AML-193 (cell line): ENCODE results near the gene ATP9A.
"Not testable (repeated sequence)": the region's sequence is repeated elsewhere in the genome, so short reads cannot be mapped to it uniquely, and the experiment has no call there.

Source experiments
- DNase-seq, 2 experiments: peaks; one replicate each; lab custom pipeline; 2025; lab: John Stamatoyannopoulos, UW

The ATP9A gene

DNA sequence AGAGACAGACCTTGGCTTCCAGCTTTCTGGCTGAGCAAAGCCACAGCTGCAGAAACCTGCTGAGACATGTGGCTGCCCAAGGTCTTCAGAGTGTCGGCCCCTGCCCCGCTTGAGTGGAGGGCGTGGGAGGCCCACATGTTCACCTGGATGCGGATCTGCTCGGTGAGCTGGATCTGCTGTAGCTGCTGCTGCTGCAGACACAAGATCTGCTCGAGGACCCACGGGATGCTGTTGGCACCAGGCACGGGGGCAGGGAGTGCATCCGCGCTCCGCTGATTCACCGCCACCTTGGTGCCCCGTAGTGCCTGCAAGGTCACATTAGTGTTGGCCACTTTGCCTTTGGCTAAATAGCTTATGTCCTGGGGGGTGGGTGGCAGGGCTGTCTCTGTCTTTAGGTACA, 23.4 kb upstream of the ATP9A start:
- no peak for DNase-seq

DNA sequence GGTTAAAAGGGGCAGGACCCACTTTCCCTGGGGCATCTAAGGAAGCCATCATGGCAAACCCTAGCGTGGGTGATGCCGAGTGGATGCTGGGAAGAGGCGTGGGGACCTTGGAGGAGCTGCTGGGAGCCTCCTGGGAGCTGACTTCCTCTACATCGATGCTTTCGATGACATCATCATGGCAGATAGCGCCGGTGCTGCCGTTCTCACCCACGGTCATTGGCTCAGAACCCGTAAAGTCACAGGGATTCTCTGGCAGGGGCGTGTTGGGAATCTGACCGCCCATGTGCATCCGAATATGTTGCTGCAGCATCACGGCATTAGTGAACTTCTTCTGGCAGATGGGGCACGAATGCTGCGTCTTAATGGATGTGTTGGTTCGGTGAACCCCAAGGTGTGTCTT, 22.1 kb upstream of the ATP9A start:
- no peak for DNase-seq

DNA sequence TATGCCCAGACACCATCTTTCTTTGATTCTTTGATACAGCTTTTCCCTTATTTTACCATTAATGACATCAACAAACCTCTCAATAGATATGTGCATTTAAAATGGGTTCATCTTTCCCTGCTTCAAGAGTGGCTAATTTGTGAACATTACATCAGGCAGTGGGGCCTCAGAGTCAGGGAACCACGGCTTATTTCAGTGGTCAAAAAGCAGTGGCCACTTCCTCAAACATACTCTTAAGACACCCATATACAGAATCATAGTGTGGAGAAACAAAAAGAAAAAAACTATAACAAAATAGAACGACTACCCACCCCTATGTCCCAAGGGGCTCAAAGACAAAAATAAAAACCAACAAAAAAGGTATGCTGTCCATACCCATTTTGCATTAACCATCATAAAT, 21.2 kb upstream of the ATP9A start:
- DNase-seq: no peak

DNA sequence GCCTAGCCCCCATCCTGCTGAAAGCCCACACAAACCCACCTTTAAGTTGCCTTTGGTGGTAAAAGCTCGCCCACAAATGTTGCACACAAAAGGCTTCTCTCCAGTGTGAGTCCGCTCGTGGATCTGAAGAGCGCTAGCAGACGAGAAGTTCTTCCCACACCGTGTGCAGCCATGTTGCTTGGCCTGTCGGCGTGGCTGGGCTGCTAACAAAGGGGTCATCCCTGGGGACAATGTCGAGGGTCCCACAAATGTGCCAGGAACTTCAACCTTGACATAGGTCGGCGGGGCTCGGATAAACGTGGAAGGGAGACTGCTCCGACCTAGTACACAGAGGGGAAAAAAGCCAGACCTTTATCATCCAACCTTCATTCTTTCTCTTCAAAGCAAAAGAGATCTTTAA, 20.6 kb upstream of the ATP9A start:
- DNase-seq: no peak

DNA sequence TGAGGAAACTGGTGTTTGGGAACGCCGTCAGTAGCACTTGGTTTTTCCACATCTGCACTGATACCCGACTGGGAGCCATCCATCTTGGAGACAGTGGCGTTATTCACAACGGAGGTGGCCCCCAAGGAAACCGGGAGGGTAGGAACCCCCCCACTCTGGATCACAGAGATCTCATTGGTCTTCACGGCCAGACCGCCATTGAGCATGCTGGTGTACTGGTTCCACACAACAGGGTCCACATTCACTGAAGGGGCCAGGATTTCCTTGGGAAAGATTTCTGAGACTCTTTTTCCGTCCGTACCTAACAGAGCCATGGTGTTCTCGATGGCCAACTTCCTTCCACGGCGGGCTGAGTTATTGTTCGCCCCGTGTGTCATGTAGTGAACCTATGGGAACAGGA, 16.1 kb upstream of the ATP9A start:
- no peak for DNase-seq

DNA sequence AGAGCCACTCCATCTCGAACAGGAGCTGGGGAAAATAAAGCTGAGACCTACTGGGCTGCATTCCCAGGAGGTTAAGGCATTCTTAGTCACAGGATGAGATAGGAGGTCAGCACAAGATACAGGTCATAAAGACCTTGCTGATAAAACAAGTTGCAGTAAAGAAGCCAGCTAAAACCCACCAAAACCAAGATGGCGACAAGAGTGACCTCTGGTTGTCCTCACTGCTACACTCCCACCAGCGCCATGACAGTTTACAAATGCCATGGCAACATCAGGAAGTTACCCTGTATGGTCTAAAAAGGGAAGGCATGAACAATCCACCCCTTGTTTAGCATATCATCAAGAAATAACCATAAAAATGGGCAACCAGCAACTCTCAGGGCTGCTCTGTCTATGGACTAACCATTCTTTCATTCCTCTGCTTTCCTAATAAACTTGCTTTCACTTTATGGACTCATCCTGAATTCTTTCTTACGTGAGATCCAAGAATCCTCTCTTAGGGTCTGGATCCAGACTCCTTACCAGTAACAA, 10.1 kb upstream of the ATP9A start:
- not testable (repeated sequence) for DNase-seq

DNA sequence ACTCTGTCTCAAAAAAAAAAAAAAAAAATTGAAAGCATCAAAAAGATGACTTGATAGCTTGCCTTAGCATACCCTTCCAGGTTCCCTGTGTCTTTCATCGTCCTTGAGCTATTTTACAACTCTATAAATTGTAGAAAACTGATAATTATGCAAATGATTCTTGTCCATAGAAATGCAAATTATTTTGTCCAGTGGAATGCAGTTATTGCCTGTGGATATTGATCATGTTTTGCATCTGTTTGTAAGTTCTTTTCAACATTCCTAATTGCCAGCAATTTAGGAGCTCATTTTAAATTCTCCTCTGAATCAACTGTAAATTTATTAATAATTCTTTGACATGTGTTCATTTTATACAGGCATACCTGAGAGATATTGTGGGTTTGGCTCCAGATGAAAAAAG, 7.1 kb upstream of the ATP9A start:
- no peak for DNase-seq

DNA sequence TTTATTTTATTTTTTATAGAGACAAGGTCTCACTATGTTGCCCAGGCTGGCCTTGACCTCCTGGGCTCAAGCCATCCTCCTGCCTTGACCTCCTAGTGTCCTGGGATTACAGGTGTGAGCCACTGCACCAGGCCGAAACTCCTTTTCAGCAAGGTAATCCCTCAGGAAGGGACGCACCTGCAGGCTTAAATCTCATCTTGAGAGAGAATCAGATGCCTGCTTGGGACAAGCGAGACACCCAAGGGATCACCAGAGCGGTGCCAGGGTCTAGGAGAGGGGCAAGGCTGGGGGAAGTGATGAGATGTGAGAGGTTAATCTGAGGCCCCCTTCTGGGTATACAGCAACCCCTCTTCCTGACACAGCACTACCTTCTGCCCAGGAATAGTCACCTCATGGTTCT, 4.0 kb upstream of the ATP9A start:
- DNase-seq: no peak

DNA sequence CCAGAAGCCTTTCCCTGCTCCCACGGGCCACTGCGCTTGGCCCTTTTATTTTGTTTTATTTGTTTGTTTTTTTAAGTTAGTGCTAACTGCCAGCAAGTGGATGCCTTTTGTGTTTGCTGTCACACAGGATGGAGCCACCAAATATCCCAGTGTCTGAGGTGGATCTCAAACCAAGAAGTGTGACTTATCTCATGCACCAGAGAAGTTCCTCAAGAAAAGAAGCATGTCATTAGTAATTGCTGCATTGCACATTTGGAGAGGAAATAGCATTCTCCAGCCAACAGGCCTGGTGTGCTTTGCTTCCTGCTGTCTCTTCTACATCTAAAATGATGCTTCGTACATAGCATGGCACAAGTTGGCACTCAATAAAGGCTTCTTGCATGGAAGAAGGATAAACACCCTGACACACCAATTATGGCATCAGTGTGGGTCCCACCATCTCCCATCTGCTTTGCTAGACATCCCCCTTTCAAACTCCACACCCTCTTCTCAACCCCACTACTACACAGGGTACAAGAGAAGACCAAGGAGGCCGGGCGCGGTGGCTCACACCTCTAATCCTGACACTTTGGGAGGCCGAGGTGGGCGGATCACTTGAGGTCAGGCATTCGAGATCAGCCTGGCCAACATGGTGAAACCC, 1.9 kb upstream of the ATP9A start:
- no peak for DNase-seq

DNA sequence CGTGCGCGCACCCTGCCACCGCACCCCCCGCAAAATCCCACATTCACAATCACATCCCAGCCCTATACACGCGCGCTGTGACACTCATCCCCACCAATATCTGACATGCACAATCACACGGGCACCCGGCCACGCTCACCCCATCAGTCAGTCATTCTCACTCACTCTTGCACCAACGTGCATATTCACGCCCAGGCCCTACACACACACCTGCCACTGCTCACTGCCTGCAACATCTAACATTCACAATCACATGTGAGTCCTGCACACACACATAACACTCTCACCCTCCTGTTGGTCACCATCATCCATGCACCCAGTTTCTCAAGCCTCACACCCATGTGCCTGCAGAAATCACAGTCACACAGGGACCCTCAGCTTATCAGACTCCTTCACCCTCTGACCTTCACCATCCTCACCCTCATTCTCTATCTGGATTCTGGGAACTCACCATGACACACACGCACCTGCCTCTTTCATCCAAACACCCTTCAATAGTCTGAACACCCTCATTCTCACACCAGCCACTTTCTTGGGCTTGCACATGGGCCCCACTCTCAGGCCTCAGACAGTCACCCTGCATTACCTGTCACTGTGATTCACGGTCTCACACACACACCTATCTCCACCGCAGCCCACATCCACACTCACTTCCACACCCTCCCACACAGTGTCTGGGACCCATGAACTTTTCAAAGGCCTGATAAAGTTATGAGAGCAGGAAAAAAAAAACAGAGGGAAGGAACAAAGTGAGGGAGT, 748 bp upstream of the ATP9A start:
- DNase-seq: no peak

DNA sequence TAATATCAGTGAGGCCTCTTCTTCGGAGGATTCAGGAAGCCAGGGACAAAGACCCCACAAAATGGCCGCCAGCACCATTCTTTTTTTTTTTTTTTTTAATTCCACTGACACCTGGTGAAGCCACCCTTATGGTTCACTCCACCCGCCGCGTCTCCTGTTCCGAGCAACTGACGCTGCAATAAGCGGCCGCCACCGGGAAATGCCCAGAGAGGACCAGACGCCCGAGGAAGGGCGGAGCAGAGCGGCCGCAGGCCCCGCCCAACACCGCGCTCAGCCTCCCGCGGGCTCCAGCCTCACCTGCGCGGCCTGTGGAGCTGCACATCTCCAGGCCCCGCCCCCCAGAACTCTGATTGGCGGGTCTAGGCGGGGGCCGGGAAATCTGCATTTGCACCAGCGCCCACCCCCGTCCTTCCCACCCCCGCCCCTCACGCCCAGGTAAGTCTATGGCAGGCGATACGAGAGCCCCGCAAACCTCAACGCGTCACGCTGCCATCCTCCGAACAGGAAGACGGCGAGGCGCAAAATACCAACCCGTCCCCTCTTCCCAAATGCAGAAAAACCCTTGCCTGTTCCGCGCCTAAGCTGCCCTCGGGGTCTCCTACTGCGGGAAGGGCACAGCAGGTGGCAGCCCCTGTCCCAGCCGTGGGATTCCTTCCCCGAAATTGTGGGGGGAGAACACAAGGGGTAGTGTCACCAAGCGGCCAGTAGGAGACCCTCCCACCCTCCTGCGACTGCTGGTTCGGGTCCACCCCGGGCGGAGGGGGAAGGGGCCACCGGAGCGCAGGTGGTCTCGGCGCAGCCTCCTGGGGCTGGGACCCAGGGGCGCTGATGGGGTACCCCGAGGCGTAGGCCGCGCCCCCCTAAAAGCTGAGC, 960 bp downstream of the ATP9A start:
- no peak for DNase-seq

DNA sequence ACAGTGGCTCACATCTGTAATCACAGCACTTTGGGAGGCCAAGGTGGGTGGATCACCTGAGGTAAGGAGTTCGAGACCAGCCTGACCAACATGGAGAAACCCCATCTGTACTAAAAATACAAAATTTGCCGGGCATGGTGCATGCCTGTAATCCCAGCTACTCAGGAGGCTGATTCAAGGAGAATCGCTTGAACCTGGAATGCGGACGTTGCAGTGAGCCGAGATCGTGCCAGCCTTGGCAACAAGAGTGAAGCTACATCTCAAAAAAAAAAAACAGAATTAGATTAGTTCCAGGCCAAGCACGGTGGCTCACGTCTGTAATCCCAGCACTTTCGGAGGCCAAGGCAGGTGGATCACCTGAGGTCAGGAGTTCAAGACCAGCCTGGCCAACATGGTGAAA, 2.8 kb downstream of the ATP9A start:
- not testable (repeated sequence) for DNase-seq

DNA sequence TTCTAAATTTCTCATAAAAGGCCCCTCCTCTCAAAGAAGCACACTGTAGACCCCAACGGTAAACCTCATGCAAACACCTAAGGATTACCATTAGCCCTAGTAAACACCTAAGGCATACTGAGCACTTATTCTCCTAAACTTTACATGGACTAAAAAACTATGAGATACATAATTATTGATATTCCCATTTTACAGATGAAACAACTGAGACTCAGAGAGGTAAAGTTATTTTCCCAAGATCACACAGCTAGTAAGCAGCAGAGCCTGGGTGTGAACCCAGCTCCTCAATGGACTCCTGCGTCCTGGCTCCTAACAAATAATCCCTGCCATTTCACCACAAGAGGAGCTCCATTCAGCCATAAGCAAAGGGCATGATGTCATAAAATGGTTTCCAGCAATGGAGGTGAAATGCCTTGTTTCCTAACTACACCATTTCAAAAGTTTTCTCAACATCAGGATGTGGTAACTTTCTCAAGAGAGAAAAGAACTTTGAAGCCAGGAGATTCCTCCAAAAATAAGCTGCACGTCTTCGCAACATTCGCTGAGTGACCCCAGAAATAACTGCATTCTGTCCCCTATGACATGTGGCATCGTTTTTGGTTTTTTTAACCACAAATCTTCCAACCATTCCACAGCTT, 4.1 kb downstream of the ATP9A start:
- no peak for DNase-seq

DNA sequence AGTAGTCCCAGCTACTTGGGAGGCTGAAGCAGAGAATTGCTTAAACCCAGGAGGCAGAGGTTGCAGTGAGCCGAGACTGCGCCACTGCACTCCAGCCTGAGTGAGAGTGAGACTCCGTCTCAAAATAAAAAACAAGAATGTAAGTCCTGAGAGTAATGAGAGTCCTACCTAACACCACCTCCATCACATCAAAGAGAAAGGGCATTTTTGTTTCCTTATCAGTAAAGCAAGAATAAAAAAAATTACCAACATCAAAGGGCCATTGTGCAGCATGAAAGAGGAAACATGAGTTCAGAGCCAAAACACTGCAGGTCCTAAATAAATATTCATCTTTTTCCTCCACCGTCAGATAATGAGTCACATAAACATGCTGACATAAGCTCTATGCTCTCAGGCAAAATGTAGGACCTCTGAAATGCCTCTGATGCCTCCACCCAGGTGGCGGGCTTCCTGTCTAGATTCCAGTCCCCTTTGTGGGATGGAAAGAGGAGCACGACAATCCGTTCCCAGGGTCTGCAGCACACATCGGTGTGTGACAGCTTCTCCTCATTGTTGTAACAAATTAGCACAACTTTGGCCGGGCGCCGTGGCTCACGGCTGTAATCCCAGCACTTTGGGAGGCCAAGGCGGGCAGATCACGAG, 7.2 kb downstream of the ATP9A start:
- DNase-seq: no peak

DNA sequence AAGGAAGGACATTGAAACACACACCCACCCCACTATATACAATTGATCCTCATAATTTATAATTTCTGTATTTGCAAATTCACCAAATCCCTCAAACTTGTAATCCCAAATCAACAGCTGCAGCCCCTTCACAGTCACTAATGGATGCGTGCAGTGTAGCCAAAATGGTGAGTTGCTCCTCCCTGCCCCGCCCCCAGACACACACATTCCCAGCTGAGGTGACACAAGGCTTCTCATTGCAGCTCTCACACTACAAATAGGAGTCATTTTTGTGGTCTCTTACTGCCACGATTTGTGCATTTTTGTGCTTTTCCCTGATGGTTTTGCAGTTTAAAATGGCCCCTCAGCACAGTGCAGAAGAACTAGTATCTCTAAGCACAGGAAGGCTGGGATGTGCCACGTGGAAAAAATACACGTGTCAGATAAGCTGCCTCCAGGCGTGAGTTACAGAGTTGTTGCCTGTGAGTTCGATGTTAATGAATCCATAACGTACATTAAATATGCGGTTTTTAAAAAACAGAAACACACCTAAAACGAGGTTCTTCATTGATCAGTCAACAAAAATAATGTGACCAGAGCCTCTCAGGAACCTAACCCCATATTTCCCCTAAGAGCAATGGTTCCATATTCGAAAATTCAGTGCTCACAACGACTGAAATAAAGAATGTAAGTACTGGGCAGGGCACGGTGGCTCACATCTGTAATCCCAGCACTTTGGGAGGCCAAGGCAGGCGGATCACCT, 8.2 kb downstream of the ATP9A start:
- no peak for DNase-seq

DNA sequence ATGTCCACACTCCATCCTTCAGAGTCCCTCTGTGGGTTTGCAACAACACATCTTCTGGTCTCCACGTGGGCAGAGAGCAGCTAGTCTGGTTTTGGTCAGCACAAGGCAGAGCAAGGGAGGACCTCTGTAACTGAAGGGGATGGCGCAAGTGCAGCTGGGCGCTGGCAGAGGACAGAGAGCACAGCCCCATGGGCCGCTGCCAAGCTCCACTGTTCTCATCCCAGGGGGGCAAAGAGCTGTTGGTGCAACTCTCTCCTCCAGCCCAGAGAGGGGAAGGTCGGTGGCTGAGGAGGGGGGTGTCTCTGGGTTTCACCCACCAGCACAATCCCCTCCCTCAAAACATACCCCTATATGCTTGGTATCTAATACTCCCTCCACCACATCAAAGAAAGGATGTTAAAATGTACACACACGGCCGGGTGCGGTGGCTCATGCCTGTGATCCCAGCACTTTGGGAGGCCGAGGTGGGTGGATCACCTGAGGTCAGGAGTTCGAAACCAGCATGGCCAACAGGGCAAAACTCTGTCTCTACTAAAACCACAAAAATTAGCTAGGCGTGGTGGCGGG, 9.1 kb downstream of the ATP9A start:
- no peak for DNase-seq

DNA sequence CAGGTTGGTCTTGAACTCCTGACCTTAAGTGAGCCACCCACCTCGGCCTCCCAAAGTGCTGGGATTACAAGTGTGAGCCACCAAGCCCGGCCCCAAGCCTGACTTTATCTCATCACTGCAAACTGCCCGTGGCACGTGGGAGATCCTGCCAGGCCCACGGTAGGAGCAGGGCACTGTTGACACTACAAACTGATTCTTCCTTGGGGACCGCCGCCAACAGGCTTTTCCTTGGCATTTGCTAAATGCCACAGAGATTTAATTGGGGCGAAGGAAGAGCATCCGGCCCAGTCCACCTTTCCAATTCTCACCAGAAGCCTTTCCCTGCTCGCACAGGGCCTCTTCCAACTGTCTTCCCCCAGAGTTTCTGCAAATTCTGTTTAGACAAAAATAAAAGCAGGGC, 11.0 kb downstream of the ATP9A start:
- DNase-seq: no peak

DNA sequence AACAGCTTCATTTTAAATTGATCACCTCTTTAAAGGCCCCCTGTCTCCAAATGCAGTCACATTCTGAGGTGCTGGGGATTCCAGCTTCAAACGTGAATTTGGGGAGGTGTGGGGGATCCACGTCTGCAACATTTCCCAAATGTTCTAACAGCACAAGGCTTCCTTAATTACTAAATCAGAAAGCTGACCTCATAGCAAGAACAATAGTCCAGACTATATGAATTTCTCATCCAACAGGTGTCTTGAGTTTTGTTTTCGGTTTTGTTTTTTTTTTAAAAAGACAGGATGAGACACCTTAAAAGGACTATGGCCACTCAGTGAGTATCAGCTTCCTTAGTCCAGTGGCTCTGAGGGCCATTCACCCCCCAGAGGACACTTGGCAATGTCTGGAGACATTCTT, 11.5 kb downstream of the ATP9A start:
- no peak for DNase-seq

DNA sequence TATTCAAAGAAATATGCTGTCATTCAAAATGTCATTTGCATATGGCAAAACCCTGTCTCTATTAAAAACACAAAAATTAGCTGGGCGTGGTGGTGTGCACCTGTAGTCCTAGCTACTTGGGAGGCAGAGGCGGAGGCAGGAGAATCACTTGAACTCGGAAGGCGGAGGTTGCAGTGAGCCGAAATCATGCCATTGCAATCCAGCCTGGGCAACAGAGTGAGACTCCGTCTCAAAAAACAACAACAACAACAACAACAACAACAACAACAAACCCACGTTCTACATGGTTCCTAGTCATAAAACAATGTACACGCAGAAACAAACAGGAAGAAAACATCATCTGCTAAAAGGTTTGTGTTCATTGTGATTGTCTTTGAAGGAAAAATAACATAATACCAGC, 15.0 kb downstream of the ATP9A start:
- not testable (repeated sequence) for DNase-seq

DNA sequence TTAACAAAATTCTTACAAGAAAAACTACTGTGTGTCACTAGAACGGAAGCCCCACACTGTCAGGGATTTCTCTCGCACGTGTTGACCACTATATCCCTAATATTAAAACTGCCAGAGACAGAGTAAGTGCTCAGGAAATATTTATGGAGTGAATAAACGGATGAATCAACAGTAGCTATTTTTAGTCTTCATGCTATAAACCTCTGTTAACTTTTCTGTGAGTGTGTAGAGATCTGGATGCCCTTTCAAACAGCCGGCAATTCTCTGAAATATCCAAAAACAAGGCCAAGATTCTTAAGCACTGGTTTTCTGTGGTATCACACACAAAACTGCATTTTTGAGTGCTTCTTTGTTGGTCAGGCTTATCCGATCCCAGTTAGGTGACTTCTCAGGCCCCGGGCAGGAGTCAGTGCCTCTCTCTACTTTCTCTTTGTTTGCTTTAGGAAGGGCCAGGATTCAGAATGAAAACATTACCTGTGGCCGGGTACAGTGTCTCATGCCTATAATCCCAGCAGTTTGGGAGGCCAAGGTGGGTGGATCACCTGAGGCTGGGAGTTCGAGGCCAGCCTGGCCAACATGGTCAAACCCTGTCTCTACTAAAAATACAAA, 15.7 kb downstream of the ATP9A start:
- DNase-seq: no peak
